Bronchial epithelial cell (primary cell): ENCODE results near the gene GNAI1. TPM values are rescaled to one million over a fixed set of nuclear protein-coding genes. Genes with fewer than 3 reads are reported as not detected.

Source experiments
- DNase-seq: peaks from one replicate; pipeline ENCODE4 v3.0.0-alpha.2; 2010; ENCODE audit warnings: low read depth
- FAIRE-seq: peaks from 2 replicates; lab custom pipeline; 2011; peaks lifted over from hg19 to GRCh38; lab: Jason Lieb, UNC
- H3K27me3 ChIP-seq: 2 replicates; pipeline ENCODE4 v1.5.1; 2011; ENCODE audit warnings: low read length; ENCODE audit not compliant: control insufficient read depth, insufficient read depth
- H3K36me3 ChIP-seq: 2 replicates; pipeline ENCODE4 v1.5.1; 2011; ENCODE audit warnings: low read length; ENCODE audit not compliant: control insufficient read depth, insufficient read depth
- H3K4me3 ChIP-seq: 2 replicates; pipeline ENCODE4 v1.5.1; 2011; ENCODE audit warnings: mild to moderate bottlenecking, low read depth, low read length, control low read depth
- total RNA-seq: library from RNA; depleted of rRNA; stranded (reverse); fragments of >200 nt; gene quantifications from 2 replicates; pipeline ENCODE4 v1.2.1, GENCODE V29; 2014
- TF ChIP-seq, protein P1 (sequence below): IDR thresholded peaks from 2 replicates; pipeline ENCODE4 v1.5.1; 2011; ENCODE audit warnings: mild to moderate bottlenecking, moderate library complexity, low read length, control low read depth, inconsistent platforms; ENCODE audit not compliant: insufficient read depth, severe bottlenecking

GNAI1 gene
- total RNA-seq, 1 donor from 2014 or later, result 56.1 TPM

DNA sequence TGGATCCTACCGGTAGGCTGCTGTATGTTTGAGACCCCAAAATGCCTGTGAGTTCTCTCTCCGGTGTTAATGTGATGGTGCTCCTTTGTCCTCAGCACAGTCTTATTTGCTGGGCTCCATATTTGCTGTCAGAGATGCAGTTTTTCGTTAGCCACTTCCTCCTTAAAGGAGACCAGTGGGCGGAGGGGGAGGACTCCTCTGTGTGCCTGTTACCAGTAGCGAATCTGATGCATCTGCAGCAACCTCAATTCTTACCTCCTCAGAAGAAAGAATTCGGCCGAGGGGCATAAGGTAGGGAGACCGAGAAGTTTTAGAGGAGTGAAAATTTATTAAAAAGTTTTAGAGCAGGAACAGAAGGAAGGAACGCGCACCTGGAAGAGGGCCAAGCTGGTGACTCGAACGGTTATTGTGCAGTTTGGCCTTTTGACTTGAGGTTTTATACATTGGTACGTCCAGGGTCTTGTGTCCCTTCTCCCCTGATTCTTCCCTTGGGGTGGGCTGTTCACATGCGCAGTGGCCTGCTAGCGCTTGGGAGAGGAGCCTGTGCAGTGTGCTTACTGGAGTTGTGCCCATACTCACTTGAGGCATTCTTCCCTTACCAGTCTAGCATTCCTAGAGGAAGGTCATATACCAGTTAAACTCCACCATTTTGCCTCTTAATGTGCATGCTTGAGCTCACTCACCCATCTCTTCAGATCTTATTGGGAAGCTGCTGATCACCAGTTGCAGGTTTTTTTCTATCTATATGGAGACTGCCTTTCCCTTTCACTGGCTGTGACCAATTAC lies 49.5 kb downstream of the GNAI1 start:
- H3K4me3 ChIP-seq, result no peak overlapping the region
- FAIRE-seq (no peak), DNase-seq (no peak)
- H3K27me3 ChIP-seq, result no peaks in the 10 kb centered on the region
- peaks cover 2% of the 10 kb centered on the region for H3K36me3 ChIP-seq
- TF ChIP-seq, protein P1, sequence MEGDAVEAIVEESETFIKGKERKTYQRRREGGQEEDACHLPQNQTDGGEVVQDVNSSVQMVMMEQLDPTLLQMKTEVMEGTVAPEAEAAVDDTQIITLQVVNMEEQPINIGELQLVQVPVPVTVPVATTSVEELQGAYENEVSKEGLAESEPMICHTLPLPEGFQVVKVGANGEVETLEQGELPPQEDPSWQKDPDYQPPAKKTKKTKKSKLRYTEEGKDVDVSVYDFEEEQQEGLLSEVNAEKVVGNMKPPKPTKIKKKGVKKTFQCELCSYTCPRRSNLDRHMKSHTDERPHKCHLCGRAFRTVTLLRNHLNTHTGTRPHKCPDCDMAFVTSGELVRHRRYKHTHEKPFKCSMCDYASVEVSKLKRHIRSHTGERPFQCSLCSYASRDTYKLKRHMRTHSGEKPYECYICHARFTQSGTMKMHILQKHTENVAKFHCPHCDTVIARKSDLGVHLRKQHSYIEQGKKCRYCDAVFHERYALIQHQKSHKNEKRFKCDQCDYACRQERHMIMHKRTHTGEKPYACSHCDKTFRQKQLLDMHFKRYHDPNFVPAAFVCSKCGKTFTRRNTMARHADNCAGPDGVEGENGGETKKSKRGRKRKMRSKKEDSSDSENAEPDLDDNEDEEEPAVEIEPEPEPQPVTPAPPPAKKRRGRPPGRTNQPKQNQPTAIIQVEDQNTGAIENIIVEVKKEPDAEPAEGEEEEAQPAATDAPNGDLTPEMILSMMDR, result no peak

DNA sequence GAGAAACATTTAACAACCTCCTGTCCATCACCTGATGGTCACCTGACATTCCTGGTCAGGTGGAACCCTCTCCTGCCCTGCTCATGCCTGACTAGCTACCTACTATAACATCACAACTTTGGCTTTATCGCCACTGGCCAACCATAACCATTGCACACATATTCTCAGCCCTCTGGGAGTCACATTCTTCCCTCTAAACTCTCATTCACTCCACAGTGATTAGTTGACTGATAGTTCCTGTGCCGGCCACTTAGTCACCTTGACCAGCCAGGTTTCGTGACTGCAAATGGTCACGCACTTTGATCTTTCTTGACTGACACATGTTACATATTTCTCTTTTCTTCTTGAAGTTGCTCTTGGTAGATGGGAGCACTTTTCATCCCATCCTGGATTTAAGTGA lies 50.1 kb downstream of the GNAI1 start:
- H3K36me3 ChIP-seq, result peaks cover 2% of the 10 kb centered on the region
- FAIRE-seq (no peak), DNase-seq (no peak)
- no peak overlapping the region for H3K4me3 ChIP-seq
- no peaks in the 10 kb centered on the region for H3K27me3 ChIP-seq
- TF ChIP-seq, protein P1, result no peak

DNA sequence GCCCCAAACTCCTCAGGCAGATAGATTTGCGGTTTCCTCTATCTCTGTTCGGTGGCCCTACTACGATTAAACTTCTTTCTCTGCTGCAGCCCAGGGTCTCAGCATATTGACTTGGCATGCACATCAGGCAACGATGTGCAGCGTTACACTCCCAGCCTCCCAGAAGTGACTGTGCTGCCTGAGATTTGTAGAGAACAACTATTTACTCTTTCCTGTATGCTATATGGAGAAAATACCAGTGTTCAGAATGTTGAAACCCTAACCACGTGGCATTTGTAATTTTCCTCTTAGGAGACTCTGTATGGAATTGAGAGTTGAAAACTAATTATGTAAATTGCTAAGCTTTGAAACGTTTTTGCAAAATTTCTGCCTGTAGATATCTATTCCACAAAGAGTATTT lies 50.9 kb downstream of the GNAI1 start:
- H3K27me3 ChIP-seq, result no peaks in the 10 kb centered on the region
- H3K36me3 ChIP-seq, result peaks cover 2% of the 10 kb centered on the region
- no peak for FAIRE-seq
- DNase-seq, result no peak
- H3K4me3 ChIP-seq, result no peak overlapping the region
- TF ChIP-seq, protein P1, result no peak

DNA sequence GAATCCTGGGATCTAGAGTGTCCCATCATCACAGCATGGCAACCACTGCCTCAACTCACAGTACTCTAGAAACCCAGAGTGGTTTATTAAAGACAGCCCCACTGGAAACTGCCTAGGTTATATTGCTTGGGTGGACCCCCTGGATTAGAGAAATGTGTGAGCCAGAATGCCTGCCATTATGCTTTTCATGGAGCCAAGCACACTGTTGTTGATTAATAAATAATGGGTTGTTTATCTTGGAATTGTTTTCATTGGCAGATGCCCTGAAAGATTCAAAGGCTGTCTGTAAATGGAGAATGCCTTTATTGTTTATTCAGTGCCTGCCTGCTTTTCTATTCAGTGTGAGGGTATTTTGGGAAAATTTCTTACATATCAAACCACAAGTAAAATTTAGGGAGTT lies 52.1 kb downstream of the GNAI1 start:
- H3K27me3 ChIP-seq, result no peaks in the 10 kb centered on the region
- no peak for FAIRE-seq
- H3K4me3 ChIP-seq, result no peak overlapping the region
- no peak for DNase-seq
- peaks cover 2% of the 10 kb centered on the region for H3K36me3 ChIP-seq
- TF ChIP-seq, protein P1, result no peak

DNA sequence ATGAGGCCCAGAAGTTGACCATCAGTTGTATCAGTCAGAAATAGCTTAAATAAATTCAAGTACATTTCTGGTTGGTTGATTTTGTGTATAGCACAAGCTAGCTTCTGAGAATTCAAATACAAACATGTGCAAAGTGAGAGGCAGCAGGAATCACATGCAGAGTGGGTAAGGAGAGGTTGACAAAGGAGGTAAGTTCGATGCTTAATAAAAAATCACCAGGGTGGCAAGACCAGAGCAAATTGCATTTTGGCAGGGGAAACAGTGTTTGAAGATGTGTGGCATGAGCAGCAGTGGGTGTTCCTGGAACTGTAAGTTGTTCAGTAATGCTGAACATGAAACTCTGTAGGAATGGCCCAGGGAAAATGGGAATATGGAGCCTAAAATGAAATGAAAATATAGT lies 52.6 kb downstream of the GNAI1 start:
- Histone ChIP-seq H3K27me3 (no peaks in the 10 kb centered on the region), H3K36me3 (peaks cover 2% of the 10 kb centered on the region), H3K4me3 (no peak overlapping the region)
- TF ChIP-seq, protein P1, result no peak
- FAIRE-seq, result no peak
- DNase-seq, result no peak
